ENCODE data around the gene FIS1.
A peak's percentile ranks its signal among the peaks of the same experiment; 100 is the strongest.
"Not testable (repeated sequence)": the region's sequence is repeated elsewhere in the genome, so short reads cannot be mapped to it uniquely, and the experiment has no call there.

The FIS1 gene

GRCh38 chr7:101269664-101270063 is 24.8 kb upstream of the FIS1 start:
- H3K4me3 ChIP-seq (replicated peaks; ENCODE audit: low read depth, low read length) = no peak overlapping the region
- TF ChIP-seq CTCF (IDR thresholded peaks at IDR 0.05; ENCODE audit: low read depth, low read length, missing control alignments) = no peak
- no peak for DNase-seq (ENCODE audit: extremely low read depth, low read depth)

DNA sequence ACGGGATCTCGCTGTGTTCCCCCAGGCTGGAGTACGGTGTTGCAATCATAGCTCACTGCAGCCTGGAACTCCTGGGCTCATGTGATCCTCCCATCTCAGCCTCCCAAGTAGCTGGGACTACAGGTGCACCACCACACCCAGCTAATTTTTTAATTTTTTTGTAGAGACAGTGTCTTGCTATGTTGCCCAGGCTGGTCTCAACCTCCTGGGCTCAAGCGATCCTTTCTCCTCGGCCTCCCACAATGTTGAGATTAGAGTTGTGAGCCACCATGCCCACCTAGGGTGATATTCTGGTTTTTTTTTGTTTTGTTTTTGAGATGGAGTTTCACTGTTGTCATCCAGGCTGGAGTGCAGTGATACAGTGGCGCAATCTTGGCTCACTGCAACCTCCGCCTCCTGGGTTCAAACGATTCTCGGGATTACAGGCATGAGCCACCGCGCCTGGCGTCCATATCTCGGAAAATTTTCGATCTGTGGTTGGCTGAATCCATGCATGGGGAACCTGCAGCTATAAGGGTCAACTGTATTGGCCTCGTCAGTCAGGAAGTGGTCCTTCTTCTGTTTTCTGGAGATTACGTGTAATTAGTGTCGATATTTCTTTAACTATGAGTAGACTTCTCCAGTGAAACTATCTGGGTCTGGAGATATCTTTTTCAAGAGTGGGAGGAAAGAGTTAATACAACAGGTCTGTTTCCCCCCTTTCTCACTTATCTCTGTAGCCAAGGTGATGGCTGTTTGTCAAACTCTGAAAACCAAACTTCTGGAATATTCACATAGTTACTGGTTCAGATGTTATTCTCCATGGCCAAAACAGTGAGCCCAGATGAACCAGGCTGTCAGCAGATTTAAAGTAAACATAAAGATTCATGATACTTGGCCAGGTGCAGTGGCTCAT is 21.0 kb upstream of the FIS1 start:
- TF ChIP-seq CTCF (IDR thresholded peaks at IDR 0.05; ENCODE audit: low read depth, low read length, missing control alignments) = no peak
- no peak for DNase-seq (ENCODE audit: extremely low read depth, low read depth)

GRCh38 chr7:101264102-101264706 is 19.3 kb upstream of the FIS1 start:
- DNase-seq (ENCODE audit: extremely low read depth, low read depth); H3K4me3 ChIP-seq (replicated peaks; ENCODE audit: low read depth, low read length): not testable (repeated sequence)

More for the DNA sequence above, 21.0 kb upstream of the FIS1 start:
- H3K4me3 ChIP-seq (replicated peaks; ENCODE audit: low read depth, low read length) = no peak overlapping the region

- no peak overlapping the region for H3K4me3 ChIP-seq (replicated peaks; ENCODE audit: low read depth, low read length)
- TF ChIP-seq CTCF (IDR thresholded peaks at IDR 0.05; ENCODE audit: low read depth, low read length, missing control alignments) = no peak
- no peak for DNase-seq (ENCODE audit: extremely low read depth, low read depth)
Measured at GRCh38 chr7:101258243-101258731, 13.4 kb upstream of the FIS1 start.

GRCh38 chr7:101255796-101256195 is 10.9 kb upstream of the FIS1 start:
- DNase-seq (ENCODE audit: extremely low read depth, low read depth) = no peak
- no peak for TF ChIP-seq CTCF (IDR thresholded peaks at IDR 0.05; ENCODE audit: low read depth, low read length, missing control alignments)
- H3K4me3 ChIP-seq (replicated peaks; ENCODE audit: low read depth, low read length) = no peak overlapping the region

- H3K4me3 ChIP-seq (replicated peaks; ENCODE audit: low read depth, low read length); DNase-seq (ENCODE audit: extremely low read depth, low read depth): not testable (repeated sequence)
Measured at GRCh38 chr7:101253199-101253598, 8.3 kb upstream of the FIS1 start.

GRCh38 chr7:101251871-101252659 is 7.2 kb upstream of the FIS1 start:
- peak overlapping the region; percentile 96 for H3K4me3 ChIP-seq (replicated peaks; ENCODE audit: low read depth, low read length)
- peak; percentile 88 for DNase-seq (ENCODE audit: extremely low read depth, low read depth)
- TF ChIP-seq CTCF (IDR thresholded peaks at IDR 0.05; ENCODE audit: low read depth, low read length, missing control alignments) = no peak

All from HFF-Myc (cell line).